ENCODE results near the gene CDC45.
A peak's percentile ranks its signal among the peaks of the same experiment; 100 is the strongest.

Gene CDC45

DNA sequence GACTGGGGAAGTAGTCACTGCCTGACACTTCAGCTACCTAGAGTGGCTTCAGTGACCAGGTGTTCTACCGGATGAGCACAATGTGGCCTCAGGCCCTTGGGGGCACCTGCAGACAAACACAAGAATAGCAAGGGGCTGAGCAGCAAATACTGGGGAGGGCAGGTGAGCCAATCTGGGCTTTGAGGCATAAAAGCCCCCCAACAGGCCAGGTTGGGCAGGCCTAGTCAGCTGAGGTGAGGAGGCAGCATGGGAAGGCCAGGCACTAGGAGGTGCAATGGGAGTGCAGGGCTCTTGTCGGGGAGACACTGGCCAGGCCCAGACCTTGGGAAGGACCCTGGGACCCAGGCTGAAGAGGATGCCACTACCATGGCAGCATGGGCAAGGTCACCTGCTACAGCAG is 9.7 kb upstream of the CDC45 start:
- H3K27ac Mint-ChIP-seq: no peak overlapping the region
- no peak for DNase-seq
- no peaks in the 10 kb centered on the region for H3K9me3 Mint-ChIP-seq
- peaks cover 96% of the 10 kb centered on the region for H3K36me3 Mint-ChIP-seq (ENCODE audit: low read depth)
- H3K27me3 Mint-ChIP-seq: no peaks in the 10 kb centered on the region
- H3K4me3 Mint-ChIP-seq: no peak overlapping the region
- peaks cover 2% of the 10 kb centered on the region for H3K4me1 Mint-ChIP-seq (ENCODE audit: low read depth)

DNA sequence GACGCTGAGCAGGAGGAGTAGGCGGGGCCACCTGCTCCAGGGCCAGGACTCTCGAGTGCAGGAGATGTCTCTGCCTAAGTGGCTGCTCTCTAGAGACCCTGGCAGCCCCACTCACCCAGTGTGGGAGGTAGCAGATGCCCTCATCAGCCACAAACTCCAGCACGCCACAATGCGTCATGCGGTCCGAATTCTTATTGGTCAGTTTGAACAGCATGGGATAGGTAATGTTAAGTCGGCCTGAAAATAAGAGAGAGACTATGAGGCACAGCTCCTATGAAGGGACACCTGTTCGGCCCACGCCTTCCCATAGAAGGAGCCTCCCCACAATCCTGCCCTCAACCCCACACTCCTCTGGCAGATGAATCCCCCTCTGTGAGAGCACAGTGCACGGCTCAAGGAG is 8.1 kb upstream of the CDC45 start:
- H3K36me3 Mint-ChIP-seq (ENCODE audit: low read depth): peaks cover 94% of the 10 kb centered on the region
- H3K4me1 Mint-ChIP-seq (ENCODE audit: low read depth): peaks cover 14% of the 10 kb centered on the region
- no peak for DNase-seq
- H3K27ac Mint-ChIP-seq: no peak overlapping the region
- no peaks in the 10 kb centered on the region for H3K9me3 Mint-ChIP-seq
- no peak overlapping the region for H3K4me3 Mint-ChIP-seq
- no peaks in the 10 kb centered on the region for H3K27me3 Mint-ChIP-seq

DNA sequence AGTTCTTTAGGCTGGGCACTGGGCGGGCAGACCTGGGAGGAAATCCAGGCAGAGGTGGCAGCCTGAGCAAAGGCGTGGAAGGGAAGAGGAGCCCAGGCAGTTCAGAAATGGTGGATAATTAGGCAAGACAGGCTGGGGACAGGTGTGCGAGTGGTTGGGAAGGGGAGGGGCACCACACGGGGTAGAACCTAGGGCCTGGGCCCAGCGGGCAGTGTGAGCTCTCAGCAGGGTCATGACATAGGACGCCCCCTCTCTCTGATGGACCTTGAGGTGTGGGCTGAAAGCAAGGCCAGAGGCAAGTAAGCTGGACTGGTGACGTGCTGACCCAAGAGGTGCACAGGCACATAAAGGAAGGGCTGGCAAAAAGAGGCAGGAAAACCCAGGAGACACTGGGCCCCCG is 7.5 kb upstream of the CDC45 start:
- peaks cover 90% of the 10 kb centered on the region for H3K36me3 Mint-ChIP-seq (ENCODE audit: low read depth)
- peaks cover 17% of the 10 kb centered on the region for H3K4me1 Mint-ChIP-seq (ENCODE audit: low read depth)
- no peaks in the 10 kb centered on the region for H3K27me3 Mint-ChIP-seq
- no peaks in the 10 kb centered on the region for H3K9me3 Mint-ChIP-seq
- DNase-seq: no peak
- H3K27ac Mint-ChIP-seq: no peak overlapping the region
- H3K4me3 Mint-ChIP-seq: no peak overlapping the region

DNA sequence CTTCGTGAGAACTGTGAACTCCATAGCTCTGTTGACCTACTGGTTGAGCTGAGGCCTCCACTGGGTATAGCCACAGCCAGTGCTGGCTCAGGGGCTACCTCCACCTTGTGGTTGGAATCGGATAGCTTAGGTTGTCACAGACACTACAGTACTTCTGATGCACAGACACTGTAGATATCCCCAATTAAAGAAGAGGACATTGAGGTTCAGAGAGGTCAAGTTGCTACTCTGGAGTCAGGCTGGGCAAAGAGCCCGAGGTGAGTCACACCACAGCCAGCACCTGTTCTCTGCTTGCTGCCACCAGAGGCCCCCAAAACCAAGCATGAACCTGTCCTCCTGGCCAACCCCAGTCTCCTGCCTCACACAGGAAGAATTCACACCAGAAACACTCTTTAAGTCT is 6.1 kb upstream of the CDC45 start:
- no peak overlapping the region for H3K27ac Mint-ChIP-seq
- no peaks in the 10 kb centered on the region for H3K9me3 Mint-ChIP-seq
- H3K36me3 Mint-ChIP-seq (ENCODE audit: low read depth): peaks cover 86% of the 10 kb centered on the region
- DNase-seq: no peak
- peaks cover 25% of the 10 kb centered on the region for H3K4me1 Mint-ChIP-seq (ENCODE audit: low read depth)
- no peak overlapping the region for H3K4me3 Mint-ChIP-seq
- no peaks in the 10 kb centered on the region for H3K27me3 Mint-ChIP-seq

DNA sequence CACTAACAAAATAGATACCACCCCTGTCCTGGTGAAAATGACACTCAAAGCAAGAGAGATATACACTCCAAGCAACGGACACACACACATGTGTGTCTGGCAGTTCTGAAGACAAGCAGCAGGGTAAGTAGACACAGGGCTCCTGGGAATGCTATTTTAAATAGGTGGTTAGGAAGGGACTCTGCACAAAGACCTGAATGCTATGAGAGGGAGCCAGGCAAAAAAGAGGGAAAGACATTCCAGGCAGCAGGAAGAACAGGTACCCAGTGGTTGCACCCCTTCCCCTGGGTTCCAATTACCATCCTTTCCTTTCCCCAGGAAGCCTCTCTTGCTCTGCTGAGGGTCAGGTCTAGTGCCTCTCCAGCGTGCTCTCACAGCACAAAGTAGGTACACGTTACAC is 3.7 kb upstream of the CDC45 start:
- no peaks in the 10 kb centered on the region for H3K9me3 Mint-ChIP-seq

DNA sequence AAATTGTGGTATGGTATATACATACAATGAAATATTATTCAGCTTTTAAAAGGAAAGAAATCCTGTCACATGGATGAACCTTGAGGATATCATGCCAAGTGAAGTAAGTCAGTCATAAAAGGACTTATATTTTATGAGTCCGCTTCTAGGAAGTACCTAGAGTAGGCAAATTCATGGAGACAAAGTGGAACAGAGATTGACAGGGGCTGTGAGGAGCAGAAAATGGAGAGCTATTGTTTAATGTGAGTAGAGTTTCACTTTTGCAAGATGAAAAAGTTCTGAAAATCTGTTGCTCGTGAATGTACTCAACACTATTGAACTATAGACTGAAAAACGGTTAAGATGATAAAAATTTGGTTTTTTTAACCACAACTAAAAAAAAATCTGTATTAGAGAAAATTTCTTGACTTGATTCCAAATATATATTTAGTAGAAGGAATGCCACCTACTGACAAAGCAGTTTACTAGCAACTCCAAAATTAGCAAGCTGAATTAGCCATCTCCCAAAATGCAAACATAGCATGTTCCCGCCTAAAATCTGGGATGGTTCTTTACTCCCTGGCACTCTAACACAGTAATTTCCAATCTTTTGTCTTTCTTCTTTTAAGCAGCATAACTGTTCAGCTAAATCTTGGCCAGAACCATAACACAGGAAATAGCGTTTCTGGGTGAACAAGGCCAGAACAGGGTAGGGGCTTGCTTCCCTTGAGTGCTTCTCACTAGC is 2.2 kb upstream of the CDC45 start:
- no peaks in the 10 kb centered on the region for H3K9me3 Mint-ChIP-seq
- peak overlapping the region; percentile 100 for H3K4me3 Mint-ChIP-seq
- H3K27me3 Mint-ChIP-seq: no peaks in the 10 kb centered on the region
- peak overlapping the region; percentile 87 for H3K27ac Mint-ChIP-seq
- H3K36me3 Mint-ChIP-seq (ENCODE audit: low read depth): peaks cover 74% of the 10 kb centered on the region
- no peak for DNase-seq
- H3K4me1 Mint-ChIP-seq (ENCODE audit: low read depth): peaks cover 35% of the 10 kb centered on the region

More for the DNA sequence above, 3.7 kb upstream of the CDC45 start:
- H3K27ac Mint-ChIP-seq: peak overlapping the region; percentile 68
- H3K36me3 Mint-ChIP-seq (ENCODE audit: low read depth): peaks cover 78% of the 10 kb centered on the region
- H3K4me1 Mint-ChIP-seq (ENCODE audit: low read depth): peaks cover 35% of the 10 kb centered on the region
- no peak for DNase-seq
- H3K4me3 Mint-ChIP-seq: no peak overlapping the region
- no peaks in the 10 kb centered on the region for H3K27me3 Mint-ChIP-seq

DNA sequence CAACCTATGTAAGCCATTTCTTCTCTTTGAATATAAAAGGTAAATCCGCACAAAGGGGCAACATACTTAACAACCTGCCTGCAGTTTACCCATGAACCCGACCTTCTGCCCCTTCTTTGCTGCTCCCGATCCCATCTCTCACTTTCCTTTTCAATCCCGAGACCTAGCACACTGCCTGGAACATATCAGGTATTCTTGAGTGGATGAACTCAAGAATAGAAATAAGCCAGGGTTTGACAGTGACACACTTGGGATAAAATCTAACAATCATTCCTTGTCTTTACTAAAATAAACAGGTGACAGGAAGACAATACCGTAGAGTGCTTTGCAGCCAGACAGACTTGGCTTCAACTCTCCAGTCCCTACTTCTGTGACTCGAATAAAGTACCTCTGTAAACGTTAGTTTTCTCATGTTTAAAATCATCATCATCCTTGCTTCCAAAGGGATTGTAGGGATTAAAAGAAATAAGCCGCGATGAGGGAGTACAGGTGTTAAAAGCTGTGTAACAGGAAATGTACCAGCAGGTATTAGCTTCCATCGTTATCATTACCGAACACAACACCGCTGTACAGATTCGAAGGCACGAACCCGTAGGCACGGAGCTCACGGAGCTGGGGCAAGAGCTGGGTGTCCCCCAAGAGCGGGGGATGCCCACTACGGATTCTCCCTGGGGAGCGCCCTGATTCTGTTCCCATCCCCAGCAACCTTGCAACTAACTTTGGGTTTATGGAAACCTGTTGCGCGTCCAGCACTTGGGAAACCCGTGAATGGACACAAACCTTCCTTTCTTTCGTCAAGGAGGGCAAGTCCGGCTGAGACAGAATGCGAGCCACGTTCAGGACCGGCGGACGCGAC is 1.4 kb upstream of the CDC45 start:
- Mint-ChIP-seq H3K36me3 (ENCODE audit: low read depth) (peaks cover 74% of the 10 kb centered on the region), H3K9me3 (no peaks in the 10 kb centered on the region), H3K27me3 (no peaks in the 10 kb centered on the region), H3K4me3 (peak overlapping the region; percentile 100), H3K4me1 (ENCODE audit: low read depth) (peaks cover 41% of the 10 kb centered on the region), H3K27ac (peak overlapping the region; percentile 87)
- DNase-seq: no peak

DNA sequence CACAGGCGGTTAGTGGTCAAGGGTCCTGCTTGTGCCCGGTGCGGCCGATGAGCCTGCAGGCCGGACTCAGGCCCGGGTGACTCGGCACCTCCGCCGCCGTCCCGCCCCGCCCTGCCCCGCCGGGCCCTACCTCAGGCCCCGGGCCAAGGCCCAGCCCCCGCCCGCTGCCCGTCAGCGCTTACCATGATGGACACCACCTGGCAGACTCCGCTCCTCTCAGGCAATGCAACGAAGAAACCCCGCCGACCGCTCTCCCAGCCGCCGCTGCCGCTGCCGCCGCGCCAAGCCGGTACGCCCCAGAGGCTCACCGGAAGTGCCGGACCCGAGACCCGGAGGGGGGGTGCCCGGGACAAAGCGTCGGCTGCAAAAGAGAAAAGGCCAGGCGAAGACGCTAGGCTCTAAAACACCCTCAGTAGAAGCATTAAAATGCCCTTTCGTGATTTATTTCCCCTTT is 792 bp upstream of the CDC45 start, which contains the start of gene UFD1:
TSS of gene UFD1 (minus strand) at position 293 of the 454 bp plus-strand sequence. CDS start at position 185, 108 bp downstream.
- peaks cover 74% of the 10 kb centered on the region for H3K36me3 Mint-ChIP-seq (ENCODE audit: low read depth)

DNA sequence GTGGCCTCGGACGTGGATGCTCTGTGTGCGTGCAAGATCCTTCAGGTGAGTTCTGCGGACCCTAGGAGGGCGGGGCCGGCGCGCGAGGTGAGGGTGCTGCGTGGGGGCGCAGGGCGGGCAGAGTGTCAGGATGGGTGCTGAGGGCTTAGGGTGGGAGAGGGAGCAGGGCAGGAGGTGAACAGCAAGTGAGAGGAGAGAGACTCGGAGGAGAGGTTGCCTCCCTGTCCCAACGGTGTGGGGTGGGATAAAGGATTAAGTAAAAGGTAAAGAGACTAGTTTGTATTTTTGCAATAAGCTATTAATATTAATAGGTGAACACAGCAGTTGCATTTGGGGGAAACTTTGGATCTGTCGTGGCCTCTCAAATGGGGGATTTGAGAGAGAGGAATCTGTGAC is 451 bp downstream of the CDC45 start:
- no peak for DNase-seq
- no peaks in the 10 kb centered on the region for H3K9me3 Mint-ChIP-seq
- H3K4me3 Mint-ChIP-seq: peak overlapping the region; percentile 100
- H3K36me3 Mint-ChIP-seq (ENCODE audit: low read depth): peaks cover 77% of the 10 kb centered on the region
- H3K27ac Mint-ChIP-seq: peak overlapping the region; percentile 100
- no peaks in the 10 kb centered on the region for H3K27me3 Mint-ChIP-seq
- H3K4me1 Mint-ChIP-seq (ENCODE audit: low read depth): peaks cover 48% of the 10 kb centered on the region

More for the DNA sequence above, 792 bp upstream of the CDC45 start, which contains the start of gene UFD1:
- Mint-ChIP-seq H3K27me3 (no peaks in the 10 kb centered on the region), H3K4me3 (peak within 1 kb of the TSS; percentile 100), H3K27ac (peak within 1 kb of the TSS; percentile 100), H3K4me1 (ENCODE audit: low read depth) (peaks cover 46% of the 10 kb centered on the region), H3K9me3 (no peaks in the 10 kb centered on the region)
- peak; percentile 87 for DNase-seq

DNA sequence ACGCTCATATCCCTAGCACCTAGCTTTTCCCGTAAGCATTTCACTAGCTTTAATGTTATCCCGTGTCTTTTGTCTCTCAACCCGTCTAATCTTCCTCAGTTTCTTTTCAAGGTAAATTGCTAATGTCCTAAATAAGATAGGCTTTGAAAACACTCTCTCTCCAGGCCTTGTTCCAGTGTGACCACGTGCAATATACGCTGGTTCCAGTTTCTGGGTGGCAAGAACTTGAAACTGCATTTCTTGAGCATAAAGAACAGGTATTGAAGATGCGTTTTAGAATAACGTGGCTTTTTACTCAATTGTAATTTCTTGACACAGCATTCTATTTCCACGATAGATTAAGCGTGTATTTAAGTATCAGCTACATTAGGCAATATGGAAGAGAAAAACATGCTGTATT is 1.1 kb downstream of the CDC45 start:
- no peak for DNase-seq
- H3K4me1 Mint-ChIP-seq (ENCODE audit: low read depth): peaks cover 43% of the 10 kb centered on the region
- H3K4me3 Mint-ChIP-seq: peak overlapping the region; percentile 100
- peak overlapping the region; percentile 100 for H3K27ac Mint-ChIP-seq
- peaks cover 77% of the 10 kb centered on the region for H3K36me3 Mint-ChIP-seq (ENCODE audit: low read depth)
- no peaks in the 10 kb centered on the region for H3K27me3 Mint-ChIP-seq
- H3K9me3 Mint-ChIP-seq: no peaks in the 10 kb centered on the region

DNA sequence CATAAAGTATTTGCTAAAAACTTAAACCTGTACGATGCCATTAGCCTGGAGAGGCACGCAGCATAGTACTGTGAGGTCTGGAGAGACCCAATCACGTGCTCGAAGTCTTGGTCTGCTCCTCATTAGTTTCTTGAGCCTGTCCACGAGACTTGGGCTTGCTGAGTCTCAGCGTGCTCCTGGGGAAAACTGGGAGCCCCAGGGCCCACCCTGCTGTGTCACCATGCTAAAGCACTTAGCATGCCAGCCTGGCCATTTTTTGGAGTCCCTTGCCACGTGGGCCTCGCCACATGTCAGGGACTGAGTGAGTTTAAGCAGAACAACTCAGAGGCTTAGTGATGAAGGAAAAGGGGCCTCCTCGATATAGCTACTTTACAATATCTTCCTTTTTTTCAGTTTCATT is 2.6 kb downstream of the CDC45 start:
- Mint-ChIP-seq H3K27me3 (no peaks in the 10 kb centered on the region), H3K36me3 (ENCODE audit: low read depth) (peaks cover 75% of the 10 kb centered on the region), H3K4me3 (no peak overlapping the region), H3K9me3 (no peaks in the 10 kb centered on the region), H3K4me1 (ENCODE audit: low read depth) (peaks cover 33% of the 10 kb centered on the region), H3K27ac (peak overlapping the region; percentile 2)
- DNase-seq: no peak

DNA sequence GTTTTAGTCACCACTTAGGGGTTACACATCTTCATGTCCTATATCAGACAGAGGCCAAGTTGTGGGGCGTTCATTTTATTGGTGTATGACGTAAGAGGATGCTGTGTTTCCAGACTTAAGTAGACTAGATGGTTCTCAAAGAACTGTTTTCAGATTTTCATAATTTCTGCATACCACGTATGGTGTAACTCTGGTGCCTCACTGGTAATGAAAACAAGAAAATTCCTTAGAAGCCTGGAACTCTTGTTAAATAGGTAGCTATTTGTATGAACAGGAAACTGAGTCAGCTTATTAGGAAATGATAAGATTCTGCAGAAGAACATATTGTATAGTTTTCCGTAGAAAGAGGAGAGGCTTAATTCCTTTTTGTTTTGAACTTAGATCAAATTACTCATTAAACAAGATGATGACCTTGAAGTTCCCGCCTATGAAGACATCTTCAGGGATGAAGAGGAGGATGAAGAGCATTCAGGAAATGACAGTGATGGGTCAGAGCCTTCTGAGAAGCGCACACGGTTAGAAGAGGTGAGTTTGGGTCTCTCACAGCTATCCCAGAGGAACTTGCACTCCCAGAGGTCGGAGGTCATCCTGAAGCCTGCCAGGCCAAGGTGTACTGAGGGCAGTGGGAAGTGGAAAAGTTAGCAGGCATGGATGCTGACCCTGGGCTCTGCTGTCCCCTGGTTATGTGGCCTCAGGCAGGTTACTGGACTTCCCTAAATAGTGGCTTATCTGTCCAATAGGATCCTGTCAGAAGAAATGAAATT is 3.9 kb downstream of the CDC45 start:
- DNase-seq: no peak
- Mint-ChIP-seq H3K36me3 (ENCODE audit: low read depth) (peaks cover 80% of the 10 kb centered on the region), H3K4me1 (ENCODE audit: low read depth) (peaks cover 27% of the 10 kb centered on the region), H3K27ac (peak overlapping the region; percentile 79), H3K27me3 (no peaks in the 10 kb centered on the region), H3K4me3 (peak overlapping the region; percentile 3), H3K9me3 (no peaks in the 10 kb centered on the region)

DNA sequence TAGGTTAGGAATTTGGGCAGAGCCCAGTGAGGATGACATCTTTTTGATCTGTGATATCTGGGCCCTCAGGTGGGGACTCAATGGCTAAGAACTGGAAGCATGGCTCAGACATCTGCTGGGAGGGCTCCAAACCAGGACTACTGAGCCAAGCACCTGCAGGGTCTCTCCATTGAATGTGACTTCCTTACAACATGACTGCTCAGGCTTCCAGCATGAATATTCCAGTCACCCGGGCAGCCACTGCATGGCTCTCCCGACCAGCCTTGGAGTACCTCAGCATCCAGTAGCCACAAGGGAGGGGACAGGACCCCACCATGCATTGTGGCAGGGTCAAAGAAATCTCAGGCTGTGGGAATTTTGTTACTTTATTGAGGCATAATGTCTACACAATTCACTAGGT is 8.6 kb downstream of the CDC45 start:
- H3K9me3 Mint-ChIP-seq: no peaks in the 10 kb centered on the region
- H3K4me1 Mint-ChIP-seq (ENCODE audit: low read depth): peaks cover 29% of the 10 kb centered on the region
- no peak for DNase-seq
- H3K27me3 Mint-ChIP-seq: no peaks in the 10 kb centered on the region
- peaks cover 91% of the 10 kb centered on the region for H3K36me3 Mint-ChIP-seq (ENCODE audit: low read depth)
- H3K4me3 Mint-ChIP-seq: no peak overlapping the region
- H3K27ac Mint-ChIP-seq: no peak overlapping the region
